Nephron (organoid): ENCODE data around the gene CDH12.

Experiments
- H3K27ac Mint-ChIP-seq, 3 experiments: 2 replicates each; pipeline ENCODE4 v1.8.0; 2020; ENCODE audit warnings: mixed read lengths in 3 of 3, mild to moderate bottlenecking in 2 of 3, moderate library complexity in 1 of 3
- H3K27me3 Mint-ChIP-seq: 2 replicates; pipeline ENCODE4 v1.8.0; 2021; ENCODE audit warnings: low read depth, mild to moderate bottlenecking, moderate library complexity, mixed read lengths
- H3K36me3 Mint-ChIP-seq: 2 replicates; pipeline ENCODE4 v1.8.0; 2020; ENCODE audit warnings: low read depth, mixed read lengths
- H3K4me1 Mint-ChIP-seq: 2 replicates; pipeline ENCODE4 v1.8.0; 2020; ENCODE audit warnings: mixed read lengths
- H3K4me3 Mint-ChIP-seq, 3 experiments: 2 replicates each; pipeline ENCODE4 v1.8.0; 2020; ENCODE audit warnings: mild to moderate bottlenecking in 3 of 3, mixed read lengths in 3 of 3, moderate library complexity in 2 of 3
- H3K9me3 Mint-ChIP-seq: 2 replicates; pipeline ENCODE4 v1.8.0; 2020; ENCODE audit warnings: mixed read lengths
- CTCF ChIP-seq, 3 experiments: fragments of 200-600 bp; sonication (generic); IDR thresholded peaks; one replicate each; pipeline ENCODE4 v1.5.0; 2021; ENCODE audit warnings: antibody characterized with exemption in 3 of 3; ENCODE audit not compliant: unreplicated experiment in 3 of 3

The CDH12 gene

GRCh38 chr5:21931116-21931515 lies 922.0 kb downstream of the CDH12 start:
- no peaks in the 10 kb centered on the region for H3K27me3 Mint-ChIP-seq
- peaks cover 16% of the 10 kb centered on the region for H3K36me3 Mint-ChIP-seq
- no peak for TF ChIP-seq CTCF (IDR thresholded peaks at IDR 0.05; ENCODE audit: unreplicated experiment in 3 of 3)
- H3K9me3 Mint-ChIP-seq: peaks cover 23% of the 10 kb centered on the region
- H3K4me1 Mint-ChIP-seq: peaks cover 17% of the 10 kb centered on the region
- no peak overlapping the region for H3K4me3 Mint-ChIP-seq
- H3K27ac Mint-ChIP-seq: peak overlapping the region in 1 of 3 experiments; percentile 32

GRCh38 chr5:21919414-21920022 lies 933.6 kb downstream of the CDH12 start:
- Mint-ChIP-seq H3K4me1 (no peaks in the 10 kb centered on the region), H3K9me3 (no peaks in the 10 kb centered on the region), H3K27ac (no peak overlapping the region), H3K4me3 (no peak overlapping the region), H3K27me3 (no peaks in the 10 kb centered on the region), H3K36me3 (no peaks in the 10 kb centered on the region)
- TF ChIP-seq CTCF (IDR thresholded peaks at IDR 0.05; ENCODE audit: unreplicated experiment in 3 of 3): peak; percentile 82 to 88 (median 85)

- Mint-ChIP-seq H3K27me3 (no peaks in the 10 kb centered on the region), H3K4me3 (no peak overlapping the region), H3K27ac (no peak overlapping the region), H3K9me3 (no peaks in the 10 kb centered on the region), H3K36me3 (no peaks in the 10 kb centered on the region), H3K4me1 (no peaks in the 10 kb centered on the region)
- no peak for TF ChIP-seq CTCF (IDR thresholded peaks at IDR 0.05; ENCODE audit: unreplicated experiment in 3 of 3)
These were observed 934.7 kb downstream of the CDH12 start for GRCh38 chr5:21918451-21918850.

- no peak for TF ChIP-seq CTCF (IDR thresholded peaks at IDR 0.05; ENCODE audit: unreplicated experiment in 3 of 3)
- Mint-ChIP-seq H3K9me3 (no peaks in the 10 kb centered on the region), H3K36me3 (no peaks in the 10 kb centered on the region), H3K27ac (no peak overlapping the region), H3K4me1 (peaks cover 5% of the 10 kb centered on the region), H3K4me3 (no peak overlapping the region), H3K27me3 (no peaks in the 10 kb centered on the region)
These were observed 942.4 kb downstream of the CDH12 start for GRCh38 chr5:21910731-21911130.

- TF ChIP-seq CTCF (IDR thresholded peaks at IDR 0.05; ENCODE audit: unreplicated experiment in 3 of 3): no peak
- Mint-ChIP-seq H3K9me3 (no peaks in the 10 kb centered on the region), H3K4me3 (no peak overlapping the region), H3K4me1 (peaks cover 4% of the 10 kb centered on the region), H3K27ac (no peak overlapping the region), H3K36me3 (no peaks in the 10 kb centered on the region), H3K27me3 (no peaks in the 10 kb centered on the region)
These were observed 957.3 kb downstream of the CDH12 start for GRCh38 chr5:21895766-21896350.

GRCh38 chr5:21893161-21893560 lies 960.0 kb downstream of the CDH12 start:
- Mint-ChIP-seq H3K27me3 (no peaks in the 10 kb centered on the region), H3K4me1 (peaks cover 4% of the 10 kb centered on the region), H3K36me3 (no peaks in the 10 kb centered on the region), H3K9me3 (no peaks in the 10 kb centered on the region), H3K27ac (no peak overlapping the region), H3K4me3 (no peak overlapping the region)
- TF ChIP-seq CTCF (IDR thresholded peaks at IDR 0.05; ENCODE audit: unreplicated experiment in 3 of 3): no peak
